HEK293 (cell line): ENCODE measurements around the gene TEX19.

Experiments used
- CTCF ChIA-PET: fragments of 350-600 bp; formaldehyde crosslinking; extraction: SDS; loops from one replicate; lab custom pipeline; 2021; ENCODE audit warnings: antibody characterized with exemption; lab: Yijun Ruan, JAX
- POLR2A ChIA-PET: fragments of 300-600 bp; formaldehyde crosslinking; extraction: SDS; loops from one replicate; lab custom pipeline; 2020; ENCODE audit warnings: antibody characterized with exemption, inconsistent platforms; lab: Yijun Ruan, JAX
- H3K27ac ChIP-seq: fragments of 200-500 bp; sonication (Bioruptor generic); 2 replicates; pipeline ENCODE4 v1.5.1; 2014; ENCODE audit warnings: low read depth, low read length, control low read depth, inconsistent platforms; ENCODE audit errors: extremely low read depth
- H3K36me3 ChIP-seq, 2 experiments: fragments of 200-500 bp in 1 of 2; sonication (Bioruptor generic) in 1 of 2; 1 replicate in 1 of 2; 2 replicates in 1 of 2; pipeline ENCODE4 v1.5.1; 2014 to 2017; ENCODE audit warnings: inconsistent platforms in 2 of 2, low read length in 2 of 2; ENCODE audit not compliant: control insufficient read depth in 2 of 2, insufficient read depth in 1 of 2
- H3K4me1 ChIP-seq: fragments of 200-500 bp; sonication (Bioruptor generic); 2 replicates; pipeline ENCODE4 v1.5.1; 2014; ENCODE audit warnings: mild to moderate bottlenecking, low read length, inconsistent platforms; ENCODE audit not compliant: control insufficient read depth, insufficient read depth
- H3K4me3 ChIP-seq: 2 replicates; pipeline ENCODE4 v1.5.1; 2011; ENCODE audit warnings: low read depth, mild to moderate bottlenecking, control low read depth, low read length, moderate library complexity
- H3K9me3 ChIP-seq: fragments of 200-500 bp; sonication (Bioruptor generic); 2 replicates; pipeline ENCODE4 v1.5.1; 2014; ENCODE audit warnings: low read depth, low read length, inconsistent platforms; ENCODE audit not compliant: control insufficient read depth, insufficient read depth
- AEBP2 ChIP-seq: fragments of 450-650 bp; formaldehyde crosslinking; IDR thresholded peaks from 2 replicates; pipeline ENCODE4 v1.5.1; 2016; ENCODE audit warnings: missing biosample characterization, missing genetic modification characterization, borderline replicate concordance
- GLI4 ChIP-seq: fragments of 450-650 bp; formaldehyde crosslinking; IDR thresholded peaks from 2 replicates; pipeline ENCODE4 v1.5.1; 2016; ENCODE audit warnings: missing biosample characterization, missing genetic modification characterization
- GLIS1 ChIP-seq: fragments of 450-650 bp; formaldehyde crosslinking; IDR thresholded peaks from 2 replicates; pipeline ENCODE4 v1.5.1; 2016; ENCODE audit warnings: missing biosample characterization, missing genetic modification characterization
- HOXC10 ChIP-seq: sonication (generic); formaldehyde crosslinking; IDR thresholded peaks from 2 replicates; pipeline ENCODE4 v1.8.1; 2023; ENCODE audit warnings: mild to moderate bottlenecking, missing genetic modification reagents
- KLF9 ChIP-seq: fragments of 450-650 bp; formaldehyde crosslinking; IDR thresholded peaks from 2 replicates; pipeline ENCODE4 v1.5.1; 2016; ENCODE audit warnings: missing biosample characterization, missing genetic modification characterization, low read depth
- MEIS1 ChIP-seq: sonication (generic); formaldehyde crosslinking; IDR thresholded peaks from 2 replicates; pipeline ENCODE4 v1.8.1; 2022; ENCODE audit warnings: missing genetic modification reagents, mild to moderate bottlenecking, borderline replicate concordance
- SETDB1 ChIP-seq: IDR thresholded peaks from one replicate; pipeline ENCODE4 v1.6.1; 2017; ENCODE audit warnings: mild to moderate bottlenecking, low read length, moderate library complexity, mixed read lengths; ENCODE audit not compliant: insufficient read length
- TCF7L2 ChIP-seq: IDR thresholded peaks from 2 replicates; pipeline ENCODE4 v1.6.1; 2011; ENCODE audit warnings: low read depth, mild to moderate bottlenecking, inconsistent platforms, low read length, moderate library complexity, borderline replicate concordance
- ZBTB1 ChIP-seq: fragments of 450-650 bp; formaldehyde crosslinking; IDR thresholded peaks from 2 replicates; pipeline ENCODE4 v1.5.1; 2016; ENCODE audit warnings: missing biosample characterization, missing genetic modification characterization
- ZBTB21 ChIP-seq: fragments of 450-650 bp; formaldehyde crosslinking; IDR thresholded peaks from 2 replicates; pipeline ENCODE4 v1.5.1; 2017; ENCODE audit warnings: missing biosample characterization, missing genetic modification characterization
- ZBTB8A ChIP-seq: fragments of 450-650 bp; formaldehyde crosslinking; IDR thresholded peaks from 2 replicates; pipeline ENCODE4 v1.5.1; 2016; ENCODE audit warnings: missing biosample characterization, missing genetic modification characterization
- ZNF146 ChIP-seq: fragments of 450-650 bp; formaldehyde crosslinking; IDR thresholded peaks from 2 replicates; pipeline ENCODE4 v1.5.1; 2016; ENCODE audit warnings: missing biosample characterization, missing genetic modification characterization
- ZNF169 ChIP-seq: fragments of 450-650 bp; formaldehyde crosslinking; IDR thresholded peaks from 2 replicates; pipeline ENCODE4 v1.5.1; 2016; ENCODE audit warnings: missing biosample characterization, missing genetic modification characterization
- ZNF2 ChIP-seq: fragments of 450-650 bp; formaldehyde crosslinking; IDR thresholded peaks from 2 replicates; pipeline ENCODE4 v1.5.1; 2016; ENCODE audit warnings: missing biosample characterization, missing genetic modification characterization
- ZNF221 ChIP-seq: fragments of 450-650 bp; formaldehyde crosslinking; IDR thresholded peaks from 2 replicates; pipeline ENCODE4 v1.5.1; 2017; ENCODE audit warnings: missing biosample characterization, missing genetic modification characterization, borderline replicate concordance
- ZNF223 ChIP-seq: fragments of 450-650 bp; formaldehyde crosslinking; IDR thresholded peaks from 2 replicates; pipeline ENCODE4 v1.5.1; 2016; ENCODE audit warnings: missing biosample characterization, missing genetic modification characterization
- ZNF266 ChIP-seq: fragments of 450-650 bp; formaldehyde crosslinking; IDR thresholded peaks from 2 replicates; pipeline ENCODE4 v1.5.1; 2016; ENCODE audit warnings: missing biosample characterization, missing genetic modification characterization, low read depth
- ZNF394 ChIP-seq: fragments of 450-650 bp; formaldehyde crosslinking; IDR thresholded peaks from 2 replicates; pipeline ENCODE4 v1.5.1; 2016; ENCODE audit warnings: missing biosample characterization, missing genetic modification characterization, mild to moderate bottlenecking, moderate library complexity, borderline replicate concordance
- ZNF510 ChIP-seq: fragments of 450-650 bp; formaldehyde crosslinking; IDR thresholded peaks from 2 replicates; pipeline ENCODE4 v1.5.1; 2018; ENCODE audit warnings: mild to moderate bottlenecking, missing genetic modification characterization, missing biosample characterization; ENCODE audit not compliant: insufficient replicate concordance
- ZNF514 ChIP-seq: fragments of 450-650 bp; formaldehyde crosslinking; IDR thresholded peaks from 2 replicates; pipeline ENCODE4 v1.5.1; 2016; ENCODE audit warnings: missing biosample characterization, missing genetic modification characterization
- ZNF529 ChIP-seq: fragments of 450-650 bp; formaldehyde crosslinking; IDR thresholded peaks from 2 replicates; pipeline ENCODE4 v1.5.1; 2017; ENCODE audit warnings: missing genetic modification characterization, missing biosample characterization; ENCODE audit not compliant: insufficient replicate concordance
- ZNF530 ChIP-seq: fragments of 450-650 bp; formaldehyde crosslinking; IDR thresholded peaks from 2 replicates; pipeline ENCODE4 v1.5.1; 2016; ENCODE audit warnings: low read depth, missing biosample characterization, missing genetic modification characterization
- ZNF621 ChIP-seq: fragments of 450-650 bp; formaldehyde crosslinking; IDR thresholded peaks from 2 replicates; pipeline ENCODE4 v1.5.1; 2017; ENCODE audit warnings: missing biosample characterization, missing genetic modification characterization
- ZNF626 ChIP-seq: fragments of 450-650 bp; sonication (Bioruptor Pico); formaldehyde crosslinking; IDR thresholded peaks from 2 replicates; pipeline ENCODE4 v1.5.1; 2018; ENCODE audit warnings: missing biosample characterization, missing genetic modification characterization, inconsistent platforms
- ZNF747 ChIP-seq: fragments of 450-650 bp; formaldehyde crosslinking; IDR thresholded peaks from 2 replicates; pipeline ENCODE4 v1.5.1; 2016; ENCODE audit warnings: missing biosample characterization, missing genetic modification characterization
- ZNF76 ChIP-seq: fragments of 450-650 bp; formaldehyde crosslinking; IDR thresholded peaks from 2 replicates; pipeline ENCODE4; 2016; ENCODE audit warnings: low read depth, missing biosample characterization, missing genetic modification characterization, borderline replicate concordance
- ZSCAN5A ChIP-seq: fragments of 450-650 bp; formaldehyde crosslinking; IDR thresholded peaks from 2 replicates; pipeline ENCODE4 v1.5.1; 2016; ENCODE audit warnings: missing biosample characterization, missing genetic modification characterization
- TF ChIP-seq, protein P1 (sequence below): fragments of 450-650 bp; formaldehyde crosslinking; IDR thresholded peaks from 2 replicates; pipeline ENCODE4; 2016; ENCODE audit warnings: missing biosample characterization, missing genetic modification characterization

Gene TEX19

GRCh38 chr17:82367724-82368524 is 8.9 kb downstream of the TEX19 start (continued):
- TF ChIP-seq ZNF221 (tag by site-specific recombination) (no peak), ZNF76 (tag by site-specific recombination) (peak; percentile 68), AEBP2 (tag by site-specific recombination) (no peak), ZBTB21 (no peak), ZNF626 (tag by site-specific recombination) (no peak), ZNF747 (no peak), ZNF394 (tag by site-specific recombination) (peak; percentile 24; the same call in 1 of the 2 replicates), GLI4 (tag by site-specific recombination) (no peak), ZNF169 (tag by site-specific recombination) (no peak), KLF9 (tag by site-specific recombination) (no peak; the same call in 1 of the 2 replicates), TCF7L2 (peak; percentile 5; the same call in 1 of the 2 replicates)
- TF ChIP-seq, protein P1, sequence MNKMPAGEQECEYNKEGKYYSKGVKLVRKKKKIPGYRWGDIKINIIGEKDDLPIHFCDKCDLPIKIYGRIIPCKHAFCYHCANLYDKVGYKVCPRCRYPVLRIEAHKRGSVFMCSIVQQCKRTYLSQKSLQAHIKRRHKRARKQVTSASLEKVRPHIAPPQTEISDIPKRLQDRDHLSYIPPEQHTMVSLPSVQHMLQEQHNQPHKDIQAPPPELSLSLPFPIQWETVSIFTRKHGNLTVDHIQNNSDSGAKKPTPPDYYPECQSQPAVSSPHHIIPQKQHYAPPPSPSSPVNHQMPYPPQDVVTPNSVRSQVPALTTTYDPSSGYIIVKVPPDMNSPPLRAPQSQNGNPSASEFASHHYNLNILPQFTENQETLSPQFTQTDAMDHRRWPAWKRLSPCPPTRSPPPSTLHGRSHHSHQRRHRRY (tag by site-specific recombination): no peak
- TF ChIP-seq, all 188 proteins: peak for 15

DNA sequence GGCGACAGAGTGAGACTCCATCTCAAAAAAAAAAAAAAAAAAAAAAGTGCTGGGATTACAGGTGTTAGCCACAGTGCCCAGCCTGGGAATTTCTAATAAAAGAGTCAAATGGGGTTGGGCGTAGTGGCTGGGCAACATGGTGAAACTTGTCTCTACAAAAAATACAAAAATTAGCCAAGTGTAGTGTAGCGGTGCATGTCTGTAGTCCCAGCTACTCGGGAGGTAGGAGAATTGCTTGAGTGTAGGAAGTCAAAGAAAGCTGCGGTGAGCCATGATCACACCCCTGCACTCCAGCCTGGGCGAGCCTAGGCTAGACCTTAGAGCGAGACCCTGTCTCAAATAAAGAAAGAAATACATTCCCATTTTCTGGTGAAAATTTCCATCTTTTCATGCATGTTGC is 10.2 kb downstream of the TEX19 start:
- ChIA-PET POLR2A (no interaction called here), CTCF (interaction anchor here (0.7 kb wide), 1 partner anchor 24 kb away, joined by 3 read pairs; no protein-coding TSS in a partner anchor)
- TF ChIP-seq MEIS1 (CRISPR knock-in tag) (no peak), ZNF621 (tag by site-specific recombination) (no peak), ZNF510 (tag by site-specific recombination) (no peak), ZNF529 (tag by site-specific recombination) (no peak), ZBTB1 (tag by site-specific recombination) (no peak), ZNF223 (tag by site-specific recombination) (no peak), ZSCAN5A (no peak), ZNF266 (tag by site-specific recombination) (no peak), ZNF747 (no peak), ZNF146 (tag by site-specific recombination) (no peak), ZNF626 (tag by site-specific recombination) (no peak), HOXC10 (CRISPR knock-in tag) (no peak), ZNF530 (tag by site-specific recombination) (no peak), ZBTB8A (no peak), ZNF2 (no peak), GLIS1 (tag by site-specific recombination) (no peak), SETDB1 (no peak), ZNF514 (tag by site-specific recombination) (no peak)
- Histone ChIP-seq H3K27ac (no peak overlapping the region), H3K4me3 (no peak overlapping the region), H3K9me3 (no peaks in the 10 kb centered on the region), H3K4me1 (peaks cover 4% of the 10 kb centered on the region), H3K36me3 (no peaks in the 10 kb centered on the region)
